NCI-H2029 (cell line): ENCODE results near the gene APOL1.
"Not testable (repeated sequence)": the region's sequence is repeated elsewhere in the genome, so short reads cannot be mapped to it uniquely, and the experiment has no call there.

Experiments used
- DNase-seq: peaks from one replicate; lab custom pipeline; 2025; lab: John Stamatoyannopoulos, UW

APOL1 gene

GRCh38 chr22:36225333-36225922 is 27.5 kb upstream of the APOL1 start:
- DNase-seq, result no peak

GRCh38 chr22:36226189-36226588 is 26.7 kb upstream of the APOL1 start:
- no peak for DNase-seq

GRCh38 chr22:36227396-36227795 is 25.5 kb upstream of the APOL1 start:
- DNase-seq, result no peak

- DNase-seq, result no peak
Observed at GRCh38 chr22:36227806-36228205, 25.1 kb upstream of the APOL1 start.

- DNase-seq, result not testable (repeated sequence)
Observed at GRCh38 chr22:36228369-36228768, 24.6 kb upstream of the APOL1 start.

GRCh38 chr22:36228944-36229343 is 24.0 kb upstream of the APOL1 start:
- DNase-seq, result no peak

GRCh38 chr22:36229649-36230048 is 23.3 kb upstream of the APOL1 start:
- DNase-seq, result not testable (repeated sequence)

GRCh38 chr22:36231051-36231450 is 21.9 kb upstream of the APOL1 start:
- DNase-seq, result not testable (repeated sequence)

- DNase-seq, result no peak
Observed at GRCh38 chr22:36232715-36233401, 20.1 kb upstream of the APOL1 start.

- DNase-seq, result no peak
Observed at GRCh38 chr22:36233796-36234195, 19.1 kb upstream of the APOL1 start.

GRCh38 chr22:36234213-36234612 is 18.7 kb upstream of the APOL1 start:
- no peak for DNase-seq

GRCh38 chr22:36234919-36235318 is 18.0 kb upstream of the APOL1 start:
- DNase-seq, result peak; percentile 37

GRCh38 chr22:36235585-36235984 is 17.3 kb upstream of the APOL1 start:
- no peak for DNase-seq

- no peak for DNase-seq
Observed at GRCh38 chr22:36236388-36237319, 16.3 kb upstream of the APOL1 start.

GRCh38 chr22:36237462-36238372 is 15.2 kb upstream of the APOL1 start:
- DNase-seq, result no peak

GRCh38 chr22:36238373-36239149 is 14.4 kb upstream of the APOL1 start:
- no peak for DNase-seq

GRCh38 chr22:36239150-36239400 is 13.9 kb upstream of the APOL1 start:
- DNase-seq, result no peak

- peak; percentile 92 for DNase-seq
Observed at GRCh38 chr22:36239401-36240171, 13.3 kb upstream of the APOL1 start, which contains the start of gene APOL2. Gene APOL2 (minus strand): TSS chr22:36239527. CDS start chr22:36233162, 6,365 bp downstream.

GRCh38 chr22:36243986-36244385 is 8.9 kb upstream of the APOL1 start:
- no peak for DNase-seq
